M059J (cell line): Measurements from ENCODE around the gene CASP6. TPM values are rescaled to one million over a fixed set of nuclear protein-coding genes. Genes with fewer than 3 reads are reported as not detected.

Source experiments
- DNase-seq: peaks from one replicate; pipeline ENCODE4 v3.0.0-alpha.2; 2012; ENCODE audit warnings: low read depth
- total RNA-seq: library from RNA; depleted of rRNA; stranded (reverse); fragments of >200 nt; shearing (Covaris generic); gene quantifications from 2 replicates; pipeline ENCODE4 v1.2.3, GENCODE V29; 2014; rRNA removed

CASP6 gene
- total RNA-seq, 1 experiment from 2014 or later: 54.1 TPM

DNA sequence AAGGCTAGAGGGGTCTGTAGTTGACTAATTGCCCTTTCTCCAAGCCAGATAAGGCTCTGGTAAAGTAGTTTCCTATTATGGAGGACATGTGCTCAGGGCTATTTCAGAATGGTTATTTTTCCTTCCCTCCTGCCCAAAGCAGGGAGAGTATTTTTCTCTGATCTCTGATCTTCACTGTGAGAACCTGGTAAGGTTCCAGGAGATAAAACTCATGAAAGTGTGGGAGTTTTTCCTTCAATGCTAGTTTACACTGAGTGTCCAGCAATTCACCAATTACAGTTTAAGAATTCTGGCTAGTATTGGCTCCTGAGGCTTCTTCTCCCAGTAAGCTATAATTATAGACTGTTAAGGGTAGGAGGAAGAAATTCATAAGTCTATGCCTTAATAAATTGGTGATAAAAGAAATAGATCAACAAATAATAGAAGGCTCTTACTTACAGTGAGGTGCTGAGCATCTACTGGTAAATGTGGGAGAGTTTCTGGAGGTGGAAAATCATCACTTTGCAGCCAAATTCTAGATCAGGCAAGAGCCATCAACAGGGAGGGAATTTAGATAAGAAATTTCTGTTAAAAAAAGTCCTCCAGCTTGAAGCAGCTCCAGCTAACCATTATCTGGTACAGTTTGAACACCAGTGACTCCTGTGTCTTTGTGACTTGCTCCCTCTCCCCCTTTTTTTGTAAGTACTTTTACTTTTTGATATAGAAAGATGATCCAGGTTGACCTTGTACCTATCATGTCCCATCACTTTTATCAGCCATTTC is 30.9 kb downstream of the CASP6 start:
- DNase-seq: no peak

DNA sequence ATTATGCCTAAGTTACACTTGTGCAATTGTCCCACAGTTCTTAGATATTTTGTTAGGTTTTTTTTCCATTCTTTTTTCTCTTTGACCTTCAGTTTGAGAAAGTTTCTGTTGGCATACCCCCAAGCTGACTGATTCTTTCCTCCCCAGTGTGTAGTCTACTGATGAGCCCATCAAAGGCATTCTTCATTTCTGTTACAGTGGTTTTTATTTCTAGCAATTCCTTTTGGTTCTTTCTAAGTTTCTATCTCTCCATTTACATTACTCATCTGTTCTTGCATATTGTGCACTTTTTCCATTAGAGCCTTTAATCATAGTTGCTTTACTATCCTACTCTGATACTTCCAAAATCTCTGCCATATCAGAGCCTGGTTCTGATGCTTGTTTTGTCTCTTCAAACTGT is 31.9 kb downstream of the CASP6 start:
- no peak for DNase-seq

DNA sequence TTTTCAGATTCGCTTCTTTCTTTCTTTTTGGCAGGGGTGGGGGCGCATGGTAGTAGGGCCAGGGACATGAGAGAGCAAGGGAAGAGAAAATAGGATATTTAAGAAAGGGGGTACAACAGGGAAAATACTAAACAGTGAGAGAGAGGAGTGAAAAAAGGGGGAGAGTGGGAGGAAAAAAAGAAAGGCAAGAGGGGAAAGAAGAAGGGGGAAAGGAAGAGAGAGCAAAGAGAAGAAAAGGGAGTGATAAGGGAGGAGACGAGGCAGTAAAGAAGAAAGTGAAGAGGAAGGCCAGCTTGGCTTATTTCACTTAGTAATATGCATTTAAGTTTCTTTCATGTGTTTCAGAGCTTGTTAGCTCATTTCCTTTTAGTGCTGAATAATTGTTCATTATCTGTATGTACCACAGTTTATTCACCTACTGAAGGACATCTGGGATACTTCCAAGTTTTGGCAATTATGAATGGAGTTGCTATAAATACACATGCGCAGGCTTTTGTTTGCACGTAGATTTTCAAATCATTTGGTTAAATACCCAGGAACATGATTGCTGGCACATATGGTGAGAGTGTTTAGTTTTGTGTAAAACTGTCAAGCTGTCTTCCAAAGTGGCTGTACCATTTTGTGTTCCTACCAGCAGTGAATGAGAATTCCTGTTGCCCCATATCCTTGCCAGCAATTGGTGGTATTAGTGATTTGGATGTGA is 37.3 kb downstream of the CASP6 start:
- DNase-seq: no peak

DNA sequence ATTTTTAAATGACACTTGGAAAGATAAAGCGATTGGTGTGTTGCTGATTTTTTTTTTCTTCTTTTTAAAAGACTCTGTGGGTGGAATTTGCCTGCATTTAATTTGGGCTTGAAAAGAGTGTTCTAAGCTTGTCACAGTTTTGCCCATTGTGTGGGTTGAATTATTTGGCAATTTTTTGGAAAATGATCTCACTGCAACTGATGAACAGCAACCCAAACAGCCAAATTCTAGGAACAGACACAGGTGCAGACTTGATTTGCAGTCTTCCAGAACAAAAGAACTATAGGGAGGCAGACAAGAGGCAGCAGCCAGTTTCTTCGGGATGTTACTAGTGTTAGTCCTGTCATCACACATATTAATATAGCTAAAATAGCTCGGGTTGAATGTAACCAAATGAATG is 40.5 kb downstream of the CASP6 start:
- no peak for DNase-seq

DNA sequence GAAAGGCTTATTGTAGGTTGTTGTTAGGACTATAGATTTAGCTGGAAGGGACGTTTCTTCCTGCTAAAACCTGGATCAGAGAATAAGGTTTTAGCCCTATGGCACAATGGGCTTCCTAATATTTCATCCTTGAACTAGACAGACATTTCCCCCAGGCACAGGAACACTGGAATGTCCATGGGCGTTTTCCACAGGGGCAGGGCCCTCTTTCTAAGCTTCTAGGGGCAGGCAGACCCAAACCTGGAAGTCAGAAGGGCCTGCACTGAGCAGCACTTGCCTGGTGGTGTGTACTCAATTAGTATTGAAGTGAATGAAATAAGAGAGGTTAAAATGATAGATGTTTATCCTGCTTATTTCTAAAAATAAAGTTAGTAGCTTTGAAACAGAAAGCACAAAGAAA is 41.1 kb downstream of the CASP6 start:
- no peak for DNase-seq

DNA sequence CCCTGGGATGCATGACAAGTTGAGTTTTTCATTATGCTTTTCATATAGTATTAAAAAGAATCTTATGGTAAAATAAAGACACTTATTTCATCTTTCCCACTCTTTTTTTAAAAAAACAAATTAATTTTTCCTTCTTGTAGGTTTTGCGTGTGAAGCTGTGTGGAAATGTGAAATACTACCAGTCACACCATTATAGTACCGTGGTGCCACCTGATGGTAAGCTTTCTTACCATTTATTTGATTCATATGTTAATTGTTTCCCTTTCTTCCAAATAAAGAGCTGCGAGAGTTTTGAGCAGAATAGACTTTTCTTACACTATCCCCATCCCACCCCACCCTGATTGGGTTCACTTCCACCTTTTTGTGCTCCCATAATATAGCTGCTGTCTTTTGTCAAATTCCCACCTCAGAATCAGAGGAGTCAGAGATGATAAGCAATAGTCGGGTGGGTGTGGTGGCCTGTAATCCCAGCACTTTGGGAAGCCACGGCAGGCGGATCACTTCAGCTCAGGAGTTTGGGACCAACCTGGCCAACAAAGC is 44.3 kb downstream of the CASP6 start:
- no peak for DNase-seq

DNA sequence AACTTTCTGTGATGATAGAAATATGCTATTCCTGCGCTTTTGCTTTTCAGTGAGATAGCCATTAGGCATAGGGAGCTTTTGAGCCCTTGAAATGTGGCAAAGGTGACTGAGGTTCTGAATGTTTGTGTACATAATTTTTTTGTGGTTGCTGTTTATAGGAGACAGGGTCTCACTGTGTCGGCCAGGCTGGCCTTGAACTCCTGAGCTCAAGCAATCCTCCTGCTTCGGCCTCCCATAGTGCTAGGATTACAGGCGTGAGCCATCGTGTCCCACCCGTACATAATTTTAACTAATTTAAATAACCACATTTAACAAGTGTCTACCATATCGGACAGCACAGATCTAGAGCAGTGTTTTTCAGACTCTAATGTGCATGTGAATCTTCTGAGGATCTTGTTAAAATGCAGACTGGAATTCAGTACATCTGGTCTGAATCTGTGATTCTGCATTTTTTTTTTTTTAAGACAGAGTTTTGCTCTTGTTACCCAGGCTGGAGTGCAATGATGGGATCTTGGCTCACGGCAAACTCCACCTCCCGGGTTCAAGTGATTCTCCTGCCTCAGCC is 45.3 kb downstream of the CASP6 start:
- no peak for DNase-seq

- DNase-seq: no peak
Observed at GRCh38 chr4:109655396-109655795, 47.8 kb downstream of the CASP6 start.

DNA sequence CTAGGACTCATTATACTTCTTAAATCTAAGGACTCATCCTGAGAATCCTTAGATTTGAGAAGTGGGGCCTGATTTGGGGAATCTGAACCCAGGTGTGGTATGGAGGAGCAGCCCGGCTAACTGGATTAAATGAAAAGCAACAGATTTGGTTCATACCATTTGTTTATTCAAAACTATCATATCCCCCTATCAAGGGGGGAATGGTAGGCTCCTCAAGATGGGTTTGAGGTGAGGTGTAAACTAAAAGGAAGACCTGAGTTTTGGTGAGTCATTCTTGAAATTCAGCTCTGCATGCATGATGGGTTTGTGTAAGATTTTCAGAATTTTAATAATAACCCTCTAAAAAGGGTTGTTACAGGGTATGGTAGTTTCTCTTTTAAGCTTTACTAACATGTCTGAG is 53.4 kb downstream of the CASP6 start:
- DNase-seq: no peak

DNA sequence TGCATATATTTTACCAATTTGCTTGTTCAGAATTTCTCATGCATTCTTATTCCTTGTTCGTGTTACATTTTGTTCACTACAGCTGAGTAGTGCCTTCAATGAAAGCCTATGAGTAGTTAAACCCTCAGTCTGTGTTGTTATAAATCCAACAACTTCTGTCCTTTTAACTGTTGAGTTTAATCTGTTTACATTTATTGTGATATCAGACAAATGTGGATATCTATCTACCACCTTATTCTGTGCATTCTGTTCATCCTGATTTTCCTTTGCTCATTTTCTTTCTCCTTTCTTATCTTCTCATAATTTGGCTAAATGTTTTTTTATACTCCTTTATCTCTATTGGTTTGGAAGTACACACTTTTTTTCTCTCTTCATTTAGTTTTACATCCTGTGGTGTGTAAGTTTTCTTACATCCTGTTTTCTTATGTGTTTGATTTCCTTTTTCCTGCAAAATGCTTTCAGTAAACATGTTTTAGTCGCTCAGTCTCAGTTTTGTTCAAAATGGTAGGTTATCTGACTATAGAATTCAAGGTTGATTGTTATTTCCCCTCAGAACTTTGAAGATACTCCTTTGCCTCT is 54.2 kb downstream of the CASP6 start:
- no peak for DNase-seq

- DNase-seq: no peak
Observed at GRCh38 chr4:109648266-109648996, 54.8 kb downstream of the CASP6 start.

- no peak for DNase-seq
Observed at GRCh38 chr4:109645874-109646710, 57.2 kb downstream of the CASP6 start.

DNA sequence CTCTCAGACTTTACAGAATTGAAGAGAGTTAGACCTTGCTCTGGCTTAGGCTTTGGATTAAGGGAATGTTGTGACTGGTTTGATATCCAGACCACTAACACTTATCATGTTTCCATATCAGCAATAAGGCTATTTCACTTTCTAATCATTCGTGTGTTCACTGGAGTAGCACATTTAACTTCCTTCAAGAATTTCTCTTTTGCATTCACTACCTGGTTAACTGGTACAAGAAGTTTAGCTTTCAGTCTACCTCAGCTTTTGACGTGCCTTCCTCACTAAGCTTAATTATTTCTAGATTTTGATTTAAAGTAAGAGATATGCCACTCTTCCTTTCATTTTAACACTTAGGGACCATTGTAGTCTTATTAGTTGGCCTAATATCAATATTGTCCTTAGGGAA is 62.6 kb downstream of the CASP6 start:
- DNase-seq: no peak

Other genes with a start within 250 kb of the CASP6 start
- gene MCUB, start 143.2 kb downstream of the CASP6 start, total RNA-seq: 103 and 115 TPM in 2 replicates
- 25.8 and 44.1 TPM in 2 replicates for gene PLA2G12A, start 26.6 kb upstream of the CASP6 start, total RNA-seq
- gene CFI, start 98.6 kb upstream of the CASP6 start, total RNA-seq: 38.1 and 55.0 TPM in 2 replicates
- gene GAR1, start 112.3 kb upstream of the CASP6 start, total RNA-seq: 3.6 and 8.7 TPM in 2 replicates
- not detected in 2 replicates for gene RRH, start 124.5 kb upstream of the CASP6 start, total RNA-seq
- gene LRIT3, start 144.7 kb upstream of the CASP6 start, total RNA-seq: not detected in 2 replicates
- gene EGF, start 209.4 kb upstream of the CASP6 start, total RNA-seq: 4.9 TPM in 2 replicates